ENCODE measurements around the gene TIAM2. TPM values are rescaled to one million over a fixed set of nuclear protein-coding genes. Genes with fewer than 3 reads are reported as not detected.

Gene TIAM2
- total and polyA plus RNA-seq, 12 donors = 4.0 to 24.7 (median 8.8) TPM

GRCh38 chr6:155170519-155170918 lies 175.4 kb downstream of the TIAM2 start:
- Histone ChIP-seq H3K27me3 (no peaks in the 10 kb centered on the region), H3K36me3 (replicated peaks in 1 of 2) (no peaks in the 10 kb centered on the region), H3K27ac (peak overlapping the region in 1 of 5 donors; percentile 21), H3K9me3 (replicated peaks in 1 of 3) (no peaks in the 10 kb centered on the region), H3K4me1 (replicated peaks in 1 of 2) (peaks cover 0 to 18% of the 10 kb centered on the region in 2 donors), H3K4me3 (no peak overlapping the region)
- intact Hi-C loops (cut with DNase I) = loop anchor here (5.0 to 10.0 kb wide), 6 partner anchors 134 to 496 kb away; partner anchors contain the start of gene TFB1M (in 1 of the 2)
- no peak for TF ChIP-seq CTCF (IDR thresholded peaks at IDR 0.05)
- TF ChIP-seq POLR2A (IDR thresholded peaks at IDR 0.05) = no peak
- 80 to 84% (median 83%) methylated on average over 3 of the region's 3 CpGs for WGBS, 4 donors
- DNase-seq = no peak

- WGBS, 4 donors = 15 to 31% (median 20%) methylated on average over 6 of the region's 6 CpGs
- peak overlapping the region in 1 of 4 donors; percentile 13 for H3K4me3 ChIP-seq
- H3K27ac ChIP-seq = peak overlapping the region in 1 of 5 donors; percentile 21
- intact Hi-C loops (cut with DNase I) = loop anchor here (5.0 to 10.0 kb wide), 6 partner anchors 134 to 496 kb away; partner anchors contain the start of gene TFB1M (in 1 of the 2)
- H3K9me3 ChIP-seq (replicated peaks in 1 of 3) = no peaks in the 10 kb centered on the region
- TF ChIP-seq CTCF (IDR thresholded peaks at IDR 0.05) (no peak), POLR2A (IDR thresholded peaks at IDR 0.05) (no peak)
- peak; percentile 27 to 77 (median 56) for DNase-seq
- no peaks in the 10 kb centered on the region for H3K27me3 ChIP-seq
- peaks cover 0 to 18% of the 10 kb centered on the region in 2 donors for H3K4me1 ChIP-seq (replicated peaks in 1 of 2)
- H3K36me3 ChIP-seq (replicated peaks in 1 of 2) = no peaks in the 10 kb centered on the region
These were observed 176.1 kb downstream of the TIAM2 start for GRCh38 chr6:155171109-155171746.

- Histone ChIP-seq H3K36me3 (replicated peaks in 1 of 2) (no peaks in the 10 kb centered on the region), H3K27ac (peak overlapping the region in 1 of 5 donors; percentile 21), H3K4me1 (replicated peaks in 1 of 2) (peaks cover 0 to 18% of the 10 kb centered on the region in 2 donors), H3K27me3 (no peaks in the 10 kb centered on the region), H3K4me3 (peak overlapping the region in 1 of 4 donors; percentile 13), H3K9me3 (replicated peaks in 1 of 3) (no peaks in the 10 kb centered on the region)
- DNase-seq = no peak
- 54 to 63% (median 60%) methylated on average over 7 of the region's 7 CpGs for WGBS, 4 donors
- intact Hi-C loops (cut with DNase I) = loop anchor here (5.0 to 10.0 kb wide), 6 partner anchors 133 to 497 kb away; partner anchors contain the start of gene TFB1M (in 1 of the 2)
- no peak for TF ChIP-seq POLR2A (IDR thresholded peaks at IDR 0.05)
- no peak for TF ChIP-seq CTCF (IDR thresholded peaks at IDR 0.05)
These were observed 176.8 kb downstream of the TIAM2 start for GRCh38 chr6:155171747-155172449.

- no peak overlapping the region for H3K4me3 ChIP-seq
- no peaks in the 10 kb centered on the region for H3K9me3 ChIP-seq (replicated peaks in 1 of 3)
- WGBS, 4 donors = 91 to 95% (median 94%) methylated on average over 5 of the region's 5 CpGs
- no peak overlapping the region for H3K27ac ChIP-seq
- H3K36me3 ChIP-seq (replicated peaks in 1 of 2) = no peaks in the 10 kb centered on the region
- TF ChIP-seq CTCF (IDR thresholded peaks at IDR 0.05) (no peak), POLR2A (IDR thresholded peaks at IDR 0.05) (no peak)
- peaks cover 0 to 18% of the 10 kb centered on the region in 2 donors for H3K4me1 ChIP-seq (replicated peaks in 1 of 2)
- H3K27me3 ChIP-seq = no peaks in the 10 kb centered on the region
- intact Hi-C loops (cut with DNase I) = loop anchor here (5.0 to 10.0 kb wide), 6 partner anchors 131 to 499 kb away; partner anchors contain the start of gene TFB1M (in 1 of the 2)
- no peak for DNase-seq
These were observed 178.4 kb downstream of the TIAM2 start for GRCh38 chr6:155173488-155173887.

Data from adrenal gland (tissue), 12 donors.